DMS114 treated with DMSO at 0.1 percent for 48 hours (cell line): Measurements from ENCODE around the gene CSF3.

Experiments used
- DNase-seq: peaks from one replicate; lab custom pipeline; 2025; ENCODE audit not compliant: unreplicated experiment; lab: John Stamatoyannopoulos, UW

CSF3 gene, protein sequence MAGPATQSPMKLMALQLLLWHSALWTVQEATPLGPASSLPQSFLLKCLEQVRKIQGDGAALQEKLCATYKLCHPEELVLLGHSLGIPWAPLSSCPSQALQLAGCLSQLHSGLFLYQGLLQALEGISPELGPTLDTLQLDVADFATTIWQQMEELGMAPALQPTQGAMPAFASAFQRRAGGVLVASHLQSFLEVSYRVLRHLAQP

DNA sequence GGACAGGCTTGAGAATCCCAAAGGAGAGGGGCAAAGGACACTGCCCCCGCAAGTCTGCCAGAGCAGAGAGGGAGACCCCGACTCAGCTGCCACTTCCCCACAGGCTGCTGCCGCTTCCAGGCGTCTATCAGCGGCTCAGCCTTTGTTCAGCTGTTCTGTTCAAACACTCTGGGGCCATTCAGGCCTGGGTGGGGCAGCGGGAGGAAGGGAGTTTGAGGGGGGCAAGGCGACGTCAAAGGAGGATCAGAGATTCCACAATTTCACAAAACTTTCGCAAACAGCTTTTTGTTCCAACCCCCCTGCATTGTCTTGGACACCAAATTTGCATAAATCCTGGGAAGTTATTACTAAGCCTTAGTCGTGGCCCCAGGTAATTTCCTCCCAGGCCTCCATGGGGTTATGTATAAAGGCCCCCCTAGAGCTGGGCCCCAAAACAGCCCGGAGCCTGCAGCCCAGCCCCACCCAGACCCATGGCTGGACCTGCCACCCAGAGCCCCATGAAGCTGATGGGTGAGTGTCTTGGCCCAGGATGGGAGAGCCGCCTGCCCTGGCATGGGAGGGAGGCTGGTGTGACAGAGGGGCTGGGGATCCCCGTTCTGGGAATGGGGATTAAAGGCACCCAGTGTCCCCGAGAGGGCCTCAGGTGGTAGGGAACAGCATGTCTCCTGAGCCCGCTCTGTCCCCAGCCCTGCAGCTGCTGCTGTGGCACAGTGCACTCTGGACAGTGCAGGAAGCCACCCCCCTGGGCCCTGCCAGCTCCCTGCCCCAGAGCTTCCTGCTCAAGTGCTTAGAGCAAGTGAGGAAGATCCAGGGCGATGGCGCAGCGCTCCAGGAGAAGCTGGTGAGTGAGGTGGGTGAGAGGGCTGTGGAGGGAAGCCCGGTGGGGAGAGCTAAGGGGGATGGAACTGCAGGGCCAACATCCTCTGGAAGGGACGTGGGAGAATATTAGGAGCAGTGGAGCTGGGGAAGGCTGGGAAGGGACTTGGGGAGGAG, at the start of gene CSF3:
TSS of gene CSF3 (plus strand) at position 436 of the 993 bp plus-strand sequence. CDS start at position 471, 35 bp downstream.
- DNase-seq: no peak

DNA sequence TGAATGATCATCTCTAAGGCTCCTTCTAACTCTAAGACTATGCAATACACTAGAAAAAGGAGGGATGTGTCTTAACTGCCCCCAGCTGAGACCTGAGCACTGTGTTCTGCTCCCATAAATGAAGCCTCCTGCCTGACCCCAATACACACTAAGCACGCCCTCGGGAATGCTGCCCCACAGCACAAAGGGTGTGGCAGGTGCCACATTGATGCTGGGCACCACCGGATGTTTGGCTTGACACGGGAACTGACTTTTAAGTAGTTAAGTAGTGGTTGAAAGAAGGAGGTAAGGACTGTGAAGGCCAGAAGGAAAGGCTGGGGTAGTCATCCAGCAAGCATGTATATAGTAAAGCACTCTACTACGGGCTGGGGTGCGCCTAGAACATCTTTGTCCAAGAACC, 48.5 kb upstream of the CSF3 start:
- no peak for DNase-seq

- no peak for DNase-seq
These were observed 46.5 kb upstream of the CSF3 start for GRCh38 chr17:39968761-39969160.

GRCh38 chr17:39969375-39969774, 45.9 kb upstream of the CSF3 start:
- DNase-seq: no peak

- no peak for DNase-seq
These were observed 45.0 kb upstream of the CSF3 start for GRCh38 chr17:39970157-39970692.

GRCh38 chr17:39971076-39971603, 44.1 kb upstream of the CSF3 start:
- DNase-seq: no peak

DNA sequence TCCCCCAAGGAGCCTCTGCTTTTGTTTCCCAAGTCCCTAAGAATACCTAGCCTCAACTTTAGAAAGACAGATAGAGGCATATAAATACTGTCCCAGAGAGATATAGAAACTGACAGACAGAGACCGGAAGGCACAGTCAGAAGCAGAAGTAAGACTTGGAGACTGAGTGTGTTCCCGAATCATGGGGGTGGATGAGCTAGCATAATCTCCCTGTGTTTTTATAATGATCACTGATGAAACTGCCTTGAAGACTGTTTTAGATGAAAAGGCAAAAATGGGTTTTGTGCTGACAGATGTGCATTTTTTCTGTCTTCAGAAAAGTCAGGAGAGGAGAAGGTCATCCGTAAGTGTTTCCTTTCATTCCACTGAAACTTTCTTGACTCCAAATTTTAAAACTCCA, 43.0 kb upstream of the CSF3 start:
- no peak for DNase-seq

- no peak for DNase-seq
These were observed 41.7 kb upstream of the CSF3 start for GRCh38 chr17:39973496-39973895.

GRCh38 chr17:39974433-39974832, 40.8 kb upstream of the CSF3 start:
- DNase-seq: no peak

DNA sequence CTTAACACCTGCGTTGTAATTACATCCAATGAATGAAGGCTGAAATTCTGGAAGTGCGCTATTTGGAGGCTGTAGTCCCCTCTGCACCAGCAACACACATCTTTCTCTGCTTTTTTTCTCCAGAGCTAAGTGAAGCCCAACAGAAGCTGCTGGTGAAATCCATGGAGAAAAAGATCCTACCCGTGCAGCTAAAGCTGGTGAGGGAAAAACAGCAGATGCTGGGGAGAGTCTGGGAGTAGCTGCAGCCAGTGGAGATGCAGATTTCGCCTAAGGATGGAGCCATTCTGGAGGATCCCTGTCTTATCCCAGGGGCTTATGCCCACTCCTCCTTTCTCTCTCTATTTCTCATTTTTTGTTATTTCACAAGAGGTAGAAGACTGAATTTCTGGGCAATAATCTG, 39.4 kb upstream of the CSF3 start:
- DNase-seq: no peak

DNA sequence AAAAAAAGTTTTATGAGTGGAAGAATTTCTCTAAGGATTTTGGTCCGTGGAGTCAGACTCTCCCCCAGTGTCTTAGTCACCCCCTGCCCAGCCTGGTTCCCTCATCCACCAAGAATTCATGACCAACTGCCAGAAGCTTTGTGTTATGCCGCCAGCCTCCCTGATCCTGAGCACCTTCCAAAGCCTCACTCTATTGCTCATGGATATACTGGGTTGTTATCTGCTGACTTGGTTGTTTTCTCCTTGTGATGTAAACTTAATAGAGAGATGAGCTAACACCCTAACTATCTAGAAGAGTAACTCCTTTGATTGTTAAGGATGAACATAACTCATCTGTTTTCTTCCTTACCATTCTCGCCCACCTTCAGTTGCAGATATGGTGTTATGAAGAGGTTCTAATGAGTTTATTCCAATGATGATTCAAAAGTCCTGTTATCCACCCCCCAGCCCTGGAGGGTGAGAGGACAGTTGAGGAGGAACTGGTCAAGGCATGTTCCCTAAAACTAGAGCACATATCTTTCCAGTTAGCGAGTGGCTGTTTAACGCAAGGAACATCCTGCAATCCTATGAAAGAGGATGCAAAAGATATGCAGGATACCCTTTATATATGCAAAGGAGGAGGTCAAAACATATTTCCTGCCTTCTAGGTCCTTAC, 36.1 kb upstream of the CSF3 start:
- DNase-seq: no peak

DNA sequence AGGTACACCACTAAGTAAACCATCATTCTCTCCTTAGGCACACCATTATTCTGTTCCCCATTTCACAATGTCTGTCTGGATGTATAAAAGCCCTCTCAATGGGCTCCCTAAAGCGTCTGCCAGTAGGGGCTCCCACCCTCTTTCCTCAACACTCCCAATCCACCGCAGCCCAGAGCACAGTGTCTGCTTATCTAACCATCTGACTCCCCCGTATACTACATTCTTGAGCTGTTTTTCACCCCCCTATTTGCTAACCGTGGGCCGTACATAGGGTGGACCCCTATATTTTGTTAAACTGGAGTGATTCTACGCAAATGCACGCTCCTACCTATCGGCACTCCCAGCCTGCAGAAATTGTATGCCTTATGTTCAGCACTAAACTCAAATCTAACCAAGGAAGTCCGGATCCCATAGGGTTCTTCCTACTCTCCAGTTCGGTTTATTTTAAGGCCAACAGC, 35.3 kb upstream of the CSF3 start:
- DNase-seq: peak; percentile 49

DNA sequence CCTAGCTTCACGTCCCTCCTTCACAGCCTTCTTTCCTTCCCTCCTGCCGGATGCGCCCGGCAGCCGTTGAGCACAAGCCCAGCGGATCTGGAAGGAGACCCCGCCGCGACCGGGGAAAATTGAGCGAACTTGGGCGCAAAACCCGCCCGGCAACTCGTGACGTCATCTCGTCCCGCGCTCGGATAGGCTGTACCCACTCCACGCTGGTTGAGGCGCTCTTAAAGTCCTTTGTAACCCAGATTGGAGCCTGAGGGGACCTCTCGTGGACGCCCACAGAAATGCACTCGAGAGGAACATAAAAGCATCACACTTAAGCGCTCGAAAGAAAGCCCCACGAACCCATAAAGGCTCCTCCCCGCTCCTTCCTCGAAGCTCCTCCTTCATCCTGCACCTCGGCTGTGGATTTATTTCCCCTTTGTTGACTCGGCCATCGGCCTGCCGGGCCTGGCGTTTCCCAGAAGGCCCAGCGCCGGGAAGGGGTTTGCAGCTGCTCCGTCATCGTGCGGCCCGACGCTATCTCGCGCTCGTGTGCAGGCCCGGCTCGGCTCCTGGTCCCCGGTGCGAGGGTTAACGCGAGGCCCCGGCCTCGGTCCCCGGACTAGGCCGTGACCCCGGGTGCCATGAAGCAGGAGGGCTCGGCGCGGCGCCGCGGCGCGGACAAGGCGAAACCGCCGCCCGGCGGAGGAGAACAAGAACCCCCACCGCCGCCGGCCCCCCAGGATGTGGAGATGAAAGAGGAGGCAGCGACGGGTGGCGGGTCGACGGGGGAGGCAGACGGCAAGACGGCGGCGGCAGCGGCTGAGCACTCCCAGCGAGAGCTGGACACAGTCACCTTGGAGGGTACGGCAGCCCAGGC, 34.7 kb upstream of the CSF3 start, which contains the start of gene PSMD3:
TSS of gene PSMD3 (plus strand) at position 457 of the 856 bp plus-strand sequence. CDS start at position 621, 164 bp downstream.
- peak; percentile 98 for DNase-seq

DNA sequence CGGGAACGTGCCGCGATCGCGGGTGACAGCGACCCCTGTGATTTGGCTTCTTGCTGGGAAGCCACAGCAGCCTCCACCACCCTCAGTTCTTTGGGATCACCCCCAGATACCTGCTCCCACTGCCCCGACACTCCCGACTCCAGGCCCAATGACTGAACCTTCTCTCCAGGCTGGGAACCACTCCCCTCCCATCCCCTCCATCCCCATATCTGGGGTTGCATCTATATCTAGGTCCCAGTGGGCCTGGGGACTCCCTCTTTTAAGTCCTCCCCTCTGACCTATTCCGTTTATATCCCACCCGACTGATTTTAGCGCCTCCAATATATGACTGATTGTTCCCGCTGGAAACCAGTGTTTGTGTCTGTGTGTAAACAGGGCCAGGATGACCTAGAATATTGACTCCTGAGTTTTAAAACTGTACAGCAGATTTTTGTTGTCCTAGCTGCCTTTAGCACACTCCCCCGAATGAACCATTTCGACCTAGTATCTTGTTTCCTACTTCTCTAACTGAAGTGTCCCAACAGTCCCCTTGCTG, 34.0 kb upstream of the CSF3 start:
- DNase-seq: no peak

DNA sequence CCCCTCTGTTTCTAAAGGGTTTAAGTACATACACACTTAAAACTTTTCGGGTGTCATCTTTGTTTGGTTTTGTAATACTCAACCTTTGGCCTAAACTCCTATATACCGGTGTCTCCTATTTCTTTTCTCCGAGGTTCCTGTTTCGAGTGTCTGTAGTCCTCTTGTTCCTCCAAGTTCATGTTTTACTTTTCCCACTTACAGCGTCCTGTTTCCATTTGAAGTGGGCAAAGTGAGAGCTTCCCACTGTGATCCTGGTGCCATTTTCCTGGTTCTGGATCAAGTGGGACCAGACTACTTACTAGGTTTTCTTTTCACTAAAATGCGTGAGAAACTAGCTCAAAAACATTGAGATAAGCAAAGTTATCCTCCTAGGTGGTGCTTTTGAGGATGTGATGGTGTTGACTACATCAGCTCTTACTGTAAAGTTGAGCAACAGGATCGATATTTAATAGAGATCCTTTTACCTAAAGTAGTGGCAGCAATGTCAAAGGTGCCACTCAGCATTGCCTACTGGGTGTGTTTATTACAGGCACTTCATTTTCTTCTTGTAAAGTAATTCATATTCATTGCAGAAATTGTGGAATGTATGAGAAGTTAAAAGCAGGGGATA, 33.4 kb upstream of the CSF3 start:
- DNase-seq: no peak

DNA sequence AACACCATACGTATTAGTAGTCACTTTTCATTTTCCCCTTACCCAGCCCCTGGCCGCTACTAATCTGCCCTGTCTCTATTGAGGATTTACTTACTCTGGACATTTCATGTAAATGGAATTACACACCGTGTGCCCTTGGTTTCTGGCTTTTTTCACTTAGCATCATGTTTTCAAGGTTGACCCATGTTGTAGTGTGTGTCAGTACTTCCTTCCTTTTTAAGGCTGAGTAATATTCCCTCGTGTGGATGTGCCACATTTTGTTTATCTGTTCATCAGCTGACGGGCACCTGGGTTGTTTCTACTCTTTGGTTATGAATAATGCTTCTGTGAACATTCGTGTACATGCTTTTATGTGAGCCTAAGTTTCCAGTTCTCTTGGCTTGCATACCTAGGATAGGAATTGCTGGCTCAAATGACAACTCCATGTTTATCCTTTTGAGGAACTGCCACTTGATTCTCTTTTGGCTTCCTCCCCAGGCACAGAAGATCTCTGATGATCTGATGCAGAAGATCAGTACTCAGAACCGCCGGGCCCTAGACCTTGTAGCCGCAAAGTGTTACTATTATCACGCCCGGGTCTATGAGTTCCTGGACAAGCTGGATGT, 26.9 kb upstream of the CSF3 start:
- DNase-seq: no peak

- no peak for DNase-seq
These were observed 20.8 kb upstream of the CSF3 start for GRCh38 chr17:39994448-39994847.

DNA sequence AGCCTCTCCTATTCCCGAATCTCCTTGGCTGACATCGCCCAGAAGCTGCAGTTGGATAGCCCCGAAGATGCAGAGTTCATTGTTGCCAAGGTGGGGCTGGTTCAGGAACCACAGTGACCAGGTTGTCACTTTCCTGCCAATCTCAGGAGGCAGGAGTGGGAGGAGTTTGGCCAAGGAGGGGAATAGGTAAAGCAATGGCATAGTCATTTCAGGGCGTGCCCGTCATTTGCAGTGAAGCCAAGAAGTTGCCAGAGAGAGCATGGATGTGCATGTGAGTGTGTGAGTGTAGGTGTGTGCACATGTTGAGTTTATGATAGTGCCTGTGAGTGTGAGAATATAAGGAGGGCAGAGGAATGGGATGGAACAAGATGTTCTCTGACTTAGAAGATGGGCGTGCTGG, 19.8 kb upstream of the CSF3 start:
- DNase-seq: no peak

DNA sequence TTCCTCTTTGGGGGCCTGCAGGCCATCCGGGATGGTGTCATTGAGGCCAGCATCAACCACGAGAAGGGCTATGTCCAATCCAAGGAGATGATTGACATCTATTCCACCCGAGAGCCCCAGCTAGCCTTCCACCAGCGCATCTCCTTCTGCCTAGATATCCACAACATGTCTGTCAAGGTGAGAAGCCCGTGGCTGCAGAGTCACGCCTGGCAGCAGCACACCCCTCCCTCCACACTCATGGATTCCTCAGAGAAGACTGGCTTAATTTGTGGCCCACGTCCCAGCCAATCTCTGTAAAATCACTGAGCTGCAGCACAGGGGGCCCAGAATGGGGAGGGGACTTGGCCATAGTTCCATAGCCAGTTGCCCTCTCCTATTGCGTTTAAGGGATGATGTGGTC, 19.1 kb upstream of the CSF3 start:
- DNase-seq: no peak
